GM12891 (cell line): Measurements from ENCODE around the gene TMEM239.

ENCODE experiments used
- DNase-seq: peaks from one replicate; pipeline ENCODE4 v3.0.0; 2011; ENCODE audit warnings: low spot score; ENCODE audit not compliant: insufficient read length
- FAIRE-seq: peaks from 2 replicates; lab custom pipeline; 2011; peaks lifted over from hg19 to GRCh38; lab: Jason Lieb, UNC
- PAX5 ChIP-seq: IDR thresholded peaks from 2 replicates; pipeline ENCODE4 v1.6.1; 2011; ENCODE audit warnings: low read length, moderate library complexity, mild to moderate bottlenecking; ENCODE audit not compliant: insufficient read depth, severe bottlenecking
- POLR2A ChIP-seq: IDR thresholded peaks from 2 replicates; pipeline ENCODE4 v1.6.1; 2011; ENCODE audit warnings: low read depth, low read length, control low read depth
- POLR2AphosphoS5 ChIP-seq: IDR thresholded peaks from 2 replicates; pipeline ENCODE4 v1.6.1; 2011; ENCODE audit warnings: low read depth, low read length, control low read depth
- POU2F2 ChIP-seq: IDR thresholded peaks from 2 replicates; pipeline ENCODE4 v1.6.1; 2011; ENCODE audit warnings: low read depth, mild to moderate bottlenecking, control low read depth, low read length, moderate library complexity
- SPI1 ChIP-seq: IDR thresholded peaks from 2 replicates; pipeline ENCODE4 v1.6.1; 2011; ENCODE audit warnings: low read depth, low read length, control low read depth
- TAF1 ChIP-seq: IDR thresholded peaks from 2 replicates; pipeline ENCODE4 v1.6.1; 2011; ENCODE audit warnings: low read depth, low read length, control low read depth

TMEM239 gene

DNA sequence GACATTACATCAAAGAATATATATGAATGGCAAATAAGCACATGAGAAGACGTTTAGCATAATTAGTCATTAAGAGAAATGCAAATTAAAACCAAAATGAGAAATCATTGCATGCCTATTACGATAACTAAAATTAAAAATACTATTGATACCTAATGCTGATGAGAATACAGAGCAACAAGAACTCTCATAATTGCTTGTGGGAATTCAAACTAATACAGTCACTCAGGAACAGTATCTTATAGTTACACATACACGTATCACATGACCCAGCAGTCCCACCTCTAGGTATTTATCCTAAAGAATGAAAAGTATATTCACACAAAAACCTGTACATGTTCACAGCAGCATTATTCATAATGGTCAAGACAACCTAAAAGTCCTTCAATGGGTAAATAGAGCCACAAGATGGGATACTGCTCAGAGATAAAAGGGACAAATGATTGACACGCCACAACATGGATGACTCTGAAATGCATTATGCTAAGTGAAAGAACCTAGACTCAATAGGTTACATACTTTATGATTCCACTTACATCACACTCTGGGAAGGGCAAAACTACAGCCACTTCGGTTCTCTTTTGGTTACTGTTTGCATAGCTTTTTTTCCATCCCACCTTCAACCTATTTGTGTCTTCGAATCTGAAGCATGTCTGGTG, 32.1 kb upstream of the TMEM239 start:
- no peak for TF ChIP-seq TAF1
- no peak for TF ChIP-seq SPI1
- FAIRE-seq (no peak), DNase-seq (no peak)

DNA sequence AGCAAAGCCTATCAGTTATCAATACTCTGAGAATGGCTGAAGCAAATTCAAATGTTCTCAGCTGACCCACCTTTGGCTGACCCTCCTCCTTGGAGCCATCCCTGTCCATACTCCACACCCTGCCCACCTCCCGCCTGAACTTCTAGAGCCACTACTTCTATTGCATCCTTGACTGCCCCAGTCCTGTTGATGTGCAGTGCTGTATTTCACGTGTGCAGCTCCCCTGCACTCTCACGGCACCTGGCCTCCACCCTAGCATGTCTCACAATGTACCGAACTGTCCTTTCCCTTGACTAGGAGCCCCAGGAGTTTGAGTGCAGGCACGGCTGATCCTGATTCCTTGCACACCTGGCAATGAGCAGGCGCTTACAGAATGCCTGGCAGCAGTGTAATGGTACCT, 22.7 kb upstream of the TMEM239 start:
- no peak for DNase-seq
- TF ChIP-seq POLR2A = no peak
- no peak for TF ChIP-seq SPI1
- TF ChIP-seq POU2F2 = no peak
- no peak for TF ChIP-seq TAF1
- TF ChIP-seq POLR2AphosphoS5 = no peak
- no peak for TF ChIP-seq PAX5
- no peak for FAIRE-seq

DNA sequence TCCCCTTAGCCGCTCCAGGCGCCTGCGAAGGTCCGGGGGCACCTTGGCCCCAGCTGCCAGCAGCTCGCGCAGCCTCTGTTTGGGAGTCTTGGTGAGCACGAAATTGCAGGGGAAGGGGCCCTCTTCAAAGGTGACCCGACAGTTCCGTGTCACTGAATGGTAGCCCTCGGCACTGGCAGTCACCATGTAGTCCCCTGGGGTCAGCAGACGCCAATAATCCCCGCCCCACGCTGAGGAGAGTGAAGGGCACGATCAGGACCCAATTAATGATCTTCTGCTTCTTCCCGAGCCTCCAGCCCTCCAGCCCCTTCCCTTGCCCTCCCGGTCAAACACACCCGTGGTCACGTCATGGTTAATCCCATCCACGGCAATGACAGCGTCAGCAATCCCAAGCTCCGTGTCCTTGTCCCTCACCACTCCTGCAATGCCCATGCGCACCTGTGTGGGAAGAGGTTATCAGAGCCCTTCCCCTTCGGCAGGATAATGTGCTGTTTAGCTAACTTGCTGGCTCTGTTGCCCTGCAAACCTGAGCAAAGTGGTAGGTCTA, 21.9 kb upstream of the TMEM239 start:
- TF ChIP-seq POLR2AphosphoS5 (no peak), TAF1 (no peak), POLR2A (no peak)
- FAIRE-seq = no peak
- DNase-seq = no peak

- DNase-seq = no peak
- no peak for FAIRE-seq
- TF ChIP-seq POLR2AphosphoS5 (no peak), SPI1 (no peak), POLR2A (no peak), POU2F2 (no peak), TAF1 (no peak), PAX5 (no peak)
Measured at GRCh38 chr20:2794866-2795447, 21.2 kb upstream of the TMEM239 start.

DNA sequence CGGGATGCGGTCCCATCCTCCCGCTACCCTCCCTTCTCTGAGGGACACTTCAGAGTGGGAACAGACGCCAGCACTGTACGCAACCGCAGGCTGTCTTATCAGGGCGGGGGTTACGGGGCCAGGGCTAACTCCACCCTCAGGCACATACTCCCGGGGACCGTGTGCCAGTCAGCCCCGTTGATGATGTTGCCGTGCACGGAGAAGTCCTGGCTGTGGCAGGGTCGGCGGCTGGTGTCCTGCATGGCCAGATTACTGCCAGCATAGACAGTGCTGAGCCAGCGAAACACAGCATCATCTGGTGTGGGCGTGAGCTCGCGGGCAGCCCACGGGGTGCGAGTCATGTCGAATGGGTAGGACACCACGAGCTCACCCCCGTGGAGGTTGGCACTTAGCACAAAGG, 20.7 kb upstream of the TMEM239 start:
- FAIRE-seq (no peak), DNase-seq (no peak)
- TF ChIP-seq POU2F2 (no peak), POLR2A (no peak), PAX5 (no peak), SPI1 (no peak), TAF1 (no peak), POLR2AphosphoS5 (no peak)

DNA sequence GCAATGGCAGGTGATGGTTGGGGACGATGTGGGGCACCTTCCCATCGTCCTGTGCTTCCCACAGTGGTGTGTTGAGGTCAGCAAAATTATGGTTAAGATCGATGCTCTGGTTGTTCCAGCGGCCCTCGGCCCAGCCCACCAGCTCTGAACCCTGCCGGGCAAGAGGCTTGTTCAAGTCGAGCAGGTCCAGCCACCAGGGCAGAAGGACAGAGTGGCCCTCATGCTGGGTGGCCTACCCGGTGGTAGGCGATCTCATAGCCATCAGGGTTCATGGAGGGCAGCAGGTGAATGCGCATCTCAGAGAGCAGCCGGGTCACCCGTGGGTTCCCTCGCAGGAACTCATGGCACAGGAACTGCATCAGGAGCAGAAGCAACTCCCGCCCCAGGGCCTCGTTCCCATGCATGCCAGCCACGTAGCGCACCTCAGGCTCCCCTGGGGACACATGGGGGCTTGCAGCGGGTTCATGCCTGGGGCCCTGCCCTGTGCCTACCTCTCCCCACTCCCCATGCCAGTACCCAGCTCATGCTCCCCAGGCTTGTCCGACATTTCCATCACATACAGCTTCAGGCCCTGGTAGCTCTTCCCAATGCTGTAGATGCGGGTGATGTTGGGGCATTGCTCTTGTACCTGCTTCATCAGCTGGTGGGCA, 20.0 kb upstream of the TMEM239 start:
- no peak for DNase-seq
- no peak for TF ChIP-seq POLR2AphosphoS5
- FAIRE-seq = no peak

- no peak for DNase-seq
- FAIRE-seq = no peak
- no peak for TF ChIP-seq POLR2A
- TF ChIP-seq POU2F2 = no peak
- no peak for TF ChIP-seq PAX5
- TF ChIP-seq SPI1 = no peak
- TF ChIP-seq TAF1 = no peak
- TF ChIP-seq POLR2AphosphoS5 = no peak
Measured at GRCh38 chr20:2797136-2797983, 18.8 kb upstream of the TMEM239 start.

DNA sequence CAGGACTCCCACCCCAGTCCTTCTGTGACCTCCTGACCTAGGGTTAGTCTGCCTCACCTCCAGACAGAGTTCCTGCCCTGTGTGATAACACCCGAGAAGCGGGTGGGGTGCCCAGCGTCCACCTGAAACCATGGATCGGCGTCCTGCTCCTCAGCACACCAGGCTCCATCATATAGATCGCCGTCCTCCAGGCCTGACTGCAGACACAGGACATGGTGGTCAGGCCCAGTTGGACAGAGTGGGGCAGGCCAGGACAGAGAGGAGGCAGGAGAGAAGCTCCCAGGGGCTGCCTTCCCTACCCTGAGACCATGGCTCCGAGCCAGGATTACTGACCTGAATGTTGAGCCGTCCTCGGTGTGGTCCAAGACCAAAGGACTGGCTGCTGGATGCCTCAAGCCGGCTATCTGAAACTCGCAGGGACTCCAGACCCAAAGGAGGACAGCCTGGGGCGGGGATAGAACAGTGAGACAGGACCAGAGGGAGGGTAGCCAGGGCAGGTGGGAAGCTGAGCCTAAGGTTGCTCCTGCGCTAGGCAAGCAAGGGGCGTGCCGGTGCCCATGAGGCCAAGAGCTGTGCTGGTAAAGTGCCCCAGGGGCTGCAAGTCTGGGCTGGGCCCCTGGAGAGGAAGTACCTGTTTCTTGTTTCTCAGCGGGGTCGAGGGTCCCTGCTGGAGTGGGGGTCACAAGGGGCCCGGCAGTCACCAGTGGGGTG, 17.9 kb upstream of the TMEM239 start:
- FAIRE-seq (no peak), DNase-seq (no peak)

DNA sequence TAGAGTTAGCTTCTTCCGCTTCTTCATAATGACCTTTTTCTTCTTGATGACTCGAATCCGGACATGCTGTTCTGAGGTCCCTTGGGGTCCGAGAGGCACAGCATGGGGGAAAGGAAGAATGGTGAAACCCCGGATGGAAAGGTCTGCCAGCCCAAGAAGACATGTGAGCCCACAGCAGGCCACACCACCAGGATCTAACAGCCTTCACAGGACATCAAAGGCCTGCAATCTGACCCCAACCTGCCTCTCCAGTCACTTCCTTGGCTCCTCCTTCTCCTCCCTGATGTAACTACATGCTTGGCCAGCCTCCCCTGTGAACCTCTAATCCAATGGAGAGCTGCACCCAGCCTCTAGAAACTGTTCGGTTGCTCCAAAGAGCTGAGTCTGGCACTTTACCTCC, 17.4 kb upstream of the TMEM239 start:
- FAIRE-seq (no peak), DNase-seq (no peak)
- no peak for TF ChIP-seq POU2F2
- TF ChIP-seq TAF1 = no peak
- TF ChIP-seq SPI1 = no peak
- no peak for TF ChIP-seq POLR2AphosphoS5
- no peak for TF ChIP-seq POLR2A
- TF ChIP-seq PAX5 = no peak

More for the DNA sequence above, 17.9 kb upstream of the TMEM239 start:
- TF ChIP-seq POLR2AphosphoS5 (no peak), PAX5 (no peak), POLR2A (no peak), SPI1 (no peak), POU2F2 (no peak), TAF1 (no peak)
